Peyer's patch (tissue), 4 donors: Measurements from ENCODE around the gene ABCC4.
"Not testable (repeated sequence)": the region's sequence is repeated elsewhere in the genome, so short reads cannot be mapped to it uniquely, and the experiment has no call there.

ENCODE experiments used
- POLR2A ChIP-seq, 2 donors: fragments of 450-650 bp; IDR thresholded peaks; one replicate each; pipeline ENCODE4 v1.5.1; 2017; ENCODE audit warnings: antibody characterized with exemption in 2 of 2, mild to moderate bottlenecking in 2 of 2, moderate library complexity in 2 of 2
- TF ChIP-seq, protein P1 (sequence below), 6 experiments: fragments of 450-650 bp in 4 of 6; fragments of 200-600 bp in 2 of 6; sonication (generic) in 1 of 6; IDR thresholded peaks; one replicate each; pipeline ENCODE4 v1.5.1; 2017 to 2019; ENCODE audit warnings: antibody characterized with exemption in 6 of 6, mild to moderate bottlenecking in 3 of 6, moderate library complexity in 1 of 6

DNA sequence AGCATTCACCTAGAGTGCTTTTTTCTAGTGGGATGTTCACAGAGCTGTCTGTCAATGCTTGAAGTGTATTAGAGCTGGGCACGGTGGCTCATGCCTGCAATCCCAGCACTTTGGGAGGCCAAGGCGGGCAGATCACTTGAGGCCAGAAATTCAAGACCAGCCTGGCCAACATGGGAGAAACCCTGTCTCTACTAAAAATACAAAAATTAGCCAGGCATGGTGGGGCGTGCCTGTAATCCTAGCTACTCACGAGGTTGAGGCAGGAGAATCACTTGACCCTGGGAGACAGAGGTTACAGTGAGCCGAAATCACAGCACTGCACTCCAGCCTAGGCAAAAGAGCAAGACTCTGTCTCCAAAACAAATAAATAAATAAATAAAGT lies 108.7 kb downstream of the ABCC4 start:
- TF ChIP-seq, protein P1, sequence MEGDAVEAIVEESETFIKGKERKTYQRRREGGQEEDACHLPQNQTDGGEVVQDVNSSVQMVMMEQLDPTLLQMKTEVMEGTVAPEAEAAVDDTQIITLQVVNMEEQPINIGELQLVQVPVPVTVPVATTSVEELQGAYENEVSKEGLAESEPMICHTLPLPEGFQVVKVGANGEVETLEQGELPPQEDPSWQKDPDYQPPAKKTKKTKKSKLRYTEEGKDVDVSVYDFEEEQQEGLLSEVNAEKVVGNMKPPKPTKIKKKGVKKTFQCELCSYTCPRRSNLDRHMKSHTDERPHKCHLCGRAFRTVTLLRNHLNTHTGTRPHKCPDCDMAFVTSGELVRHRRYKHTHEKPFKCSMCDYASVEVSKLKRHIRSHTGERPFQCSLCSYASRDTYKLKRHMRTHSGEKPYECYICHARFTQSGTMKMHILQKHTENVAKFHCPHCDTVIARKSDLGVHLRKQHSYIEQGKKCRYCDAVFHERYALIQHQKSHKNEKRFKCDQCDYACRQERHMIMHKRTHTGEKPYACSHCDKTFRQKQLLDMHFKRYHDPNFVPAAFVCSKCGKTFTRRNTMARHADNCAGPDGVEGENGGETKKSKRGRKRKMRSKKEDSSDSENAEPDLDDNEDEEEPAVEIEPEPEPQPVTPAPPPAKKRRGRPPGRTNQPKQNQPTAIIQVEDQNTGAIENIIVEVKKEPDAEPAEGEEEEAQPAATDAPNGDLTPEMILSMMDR (IDR thresholded peaks at IDR 0.05): not testable (repeated sequence)
- TF ChIP-seq POLR2A (IDR thresholded peaks at IDR 0.05): not testable (repeated sequence)
